Measurements from ENCODE around the gene ANK2. TPM values are rescaled to one million over a fixed set of nuclear protein-coding genes. Genes with fewer than 3 reads are reported as not detected.

ANK2 gene
- total and polyA plus RNA-seq, 2 donors from 2014 or later: 21.1 to 125 TPM

GRCh38 chr4:113131621-113132020, 82.2 kb downstream of the ANK2 start:
- H3K4me1 ChIP-seq (ENCODE audit: control insufficient read depth in 2 of 3, insufficient read depth in 2 of 3, low read depth in 1 of 3, low read length in 3 of 3): no peaks in the 10 kb centered on the region
- H3K9ac ChIP-seq (ENCODE audit: low read length in 3 of 3): no peak overlapping the region
- no peaks in the 10 kb centered on the region for H3K9me3 ChIP-seq (ENCODE audit: control insufficient read depth in 2 of 3, insufficient read depth in 1 of 3, low read length in 3 of 3)
- H3K4me3 ChIP-seq (ENCODE audit: low read length in 3 of 3): no peak overlapping the region
- no peaks in the 10 kb centered on the region for H3K27me3 ChIP-seq (ENCODE audit: control insufficient read depth, insufficient read depth, low read length)
- H3K36me3 ChIP-seq (ENCODE audit: control insufficient read depth in 2 of 3, insufficient read depth in 3 of 3, low read length in 3 of 3): no peaks in the 10 kb centered on the region
- FAIRE-seq: no peak
- no peak overlapping the region for H3K27ac ChIP-seq (ENCODE audit: low read depth in 2 of 2, low read length in 2 of 2)
- no peak for DNase-seq
- intact Hi-C loops (cut with DNase I): no loop called here
- TF ChIP-seq CTCF (IDR thresholded peaks at IDR 0.05; ENCODE audit: borderline replicate concordance, extremely low read depth, insufficient read depth): no peak

GRCh38 chr4:113141901-113142346, 92.5 kb downstream of the ANK2 start:
- Histone ChIP-seq H3K36me3 (ENCODE audit: control insufficient read depth in 2 of 3, insufficient read depth in 3 of 3, low read length in 3 of 3) (no peaks in the 10 kb centered on the region), H3K4me1 (ENCODE audit: control insufficient read depth in 2 of 3, insufficient read depth in 2 of 3, low read depth in 1 of 3, low read length in 3 of 3) (peaks cover 0 to 10% (median 9%) of the 10 kb centered on the region in 3 donors), H3K4me3 (ENCODE audit: low read length in 3 of 3) (no peak overlapping the region), H3K9ac (ENCODE audit: low read length in 3 of 3) (no peak overlapping the region), H3K27ac (ENCODE audit: low read depth in 2 of 2, low read length in 2 of 2) (no peak overlapping the region), H3K27me3 (ENCODE audit: control insufficient read depth, insufficient read depth, low read length) (no peaks in the 10 kb centered on the region), H3K9me3 (ENCODE audit: control insufficient read depth in 2 of 3, insufficient read depth in 1 of 3, low read length in 3 of 3) (no peaks in the 10 kb centered on the region)
- no peak for DNase-seq
- no peak for FAIRE-seq
- intact Hi-C loops (cut with DNase I): no loop called here
- no peak for TF ChIP-seq CTCF (IDR thresholded peaks at IDR 0.05; ENCODE audit: borderline replicate concordance, extremely low read depth, insufficient read depth)

GRCh38 chr4:113142351-113142750, 92.9 kb downstream of the ANK2 start:
- intact Hi-C loops (cut with DNase I): no loop called here
- H3K36me3 ChIP-seq (ENCODE audit: control insufficient read depth in 2 of 3, insufficient read depth in 3 of 3, low read length in 3 of 3): no peaks in the 10 kb centered on the region
- H3K4me3 ChIP-seq (ENCODE audit: low read length in 3 of 3): no peak overlapping the region
- no peak overlapping the region for H3K9ac ChIP-seq (ENCODE audit: low read length in 3 of 3)
- DNase-seq: no peak
- peaks cover 0 to 10% (median 9%) of the 10 kb centered on the region in 3 donors for H3K4me1 ChIP-seq (ENCODE audit: control insufficient read depth in 2 of 3, insufficient read depth in 2 of 3, low read depth in 1 of 3, low read length in 3 of 3)
- H3K9me3 ChIP-seq (ENCODE audit: control insufficient read depth in 2 of 3, insufficient read depth in 1 of 3, low read length in 3 of 3): no peaks in the 10 kb centered on the region
- no peak for TF ChIP-seq CTCF (IDR thresholded peaks at IDR 0.05; ENCODE audit: borderline replicate concordance, extremely low read depth, insufficient read depth)
- H3K27me3 ChIP-seq (ENCODE audit: control insufficient read depth, insufficient read depth, low read length): no peaks in the 10 kb centered on the region
- no peak for FAIRE-seq
- H3K27ac ChIP-seq (ENCODE audit: low read depth in 2 of 2, low read length in 2 of 2): no peak overlapping the region

- no peak overlapping the region for H3K27ac ChIP-seq (ENCODE audit: low read depth in 2 of 2, low read length in 2 of 2)
- H3K27me3 ChIP-seq (ENCODE audit: control insufficient read depth, insufficient read depth, low read length): no peaks in the 10 kb centered on the region
These were observed 94.6 kb downstream of the ANK2 start for GRCh38 chr4:113144091-113144490.

More at GRCh38 chr4:113144091-113144490, 94.6 kb downstream of the ANK2 start:
- TF ChIP-seq CTCF (IDR thresholded peaks at IDR 0.05; ENCODE audit: borderline replicate concordance, extremely low read depth, insufficient read depth): no peak
- Histone ChIP-seq H3K36me3 (ENCODE audit: control insufficient read depth in 2 of 3, insufficient read depth in 3 of 3, low read length in 3 of 3) (no peaks in the 10 kb centered on the region), H3K4me1 (ENCODE audit: control insufficient read depth in 2 of 3, insufficient read depth in 2 of 3, low read depth in 1 of 3, low read length in 3 of 3) (peaks cover 0 to 14% (median 7%) of the 10 kb centered on the region in 3 donors), H3K9ac (ENCODE audit: low read length in 3 of 3) (no peak overlapping the region), H3K4me3 (ENCODE audit: low read length in 3 of 3) (no peak overlapping the region), H3K9me3 (ENCODE audit: control insufficient read depth in 2 of 3, insufficient read depth in 1 of 3, low read length in 3 of 3) (no peaks in the 10 kb centered on the region)
- DNase-seq: no peak
- no peak for FAIRE-seq
- intact Hi-C loops (cut with DNase I): no loop called here
